ENCODE results near the gene NR3C2. TPM values are rescaled to one million over a fixed set of nuclear protein-coding genes. Genes with fewer than 3 reads are reported as not detected.

NR3C2 gene
- total RNA-seq, 4 donors from 2014 or later: 33.0 to 128 (median 118) TPM

- Histone ChIP-seq H3K4me3 (no peak overlapping the region), H3K27ac (peak overlapping the region in 1 of 4 donors; percentile 41), H3K27me3 (no peaks in the 10 kb centered on the region), H3K4me1 (peaks cover 0 to 27% (median 0%) of the 10 kb centered on the region in 4 donors), H3K9me3 (no peaks in the 10 kb centered on the region), H3K36me3 (no peaks in the 10 kb centered on the region)
- no peak for DNase-seq
- TF ChIP-seq, protein P1, sequence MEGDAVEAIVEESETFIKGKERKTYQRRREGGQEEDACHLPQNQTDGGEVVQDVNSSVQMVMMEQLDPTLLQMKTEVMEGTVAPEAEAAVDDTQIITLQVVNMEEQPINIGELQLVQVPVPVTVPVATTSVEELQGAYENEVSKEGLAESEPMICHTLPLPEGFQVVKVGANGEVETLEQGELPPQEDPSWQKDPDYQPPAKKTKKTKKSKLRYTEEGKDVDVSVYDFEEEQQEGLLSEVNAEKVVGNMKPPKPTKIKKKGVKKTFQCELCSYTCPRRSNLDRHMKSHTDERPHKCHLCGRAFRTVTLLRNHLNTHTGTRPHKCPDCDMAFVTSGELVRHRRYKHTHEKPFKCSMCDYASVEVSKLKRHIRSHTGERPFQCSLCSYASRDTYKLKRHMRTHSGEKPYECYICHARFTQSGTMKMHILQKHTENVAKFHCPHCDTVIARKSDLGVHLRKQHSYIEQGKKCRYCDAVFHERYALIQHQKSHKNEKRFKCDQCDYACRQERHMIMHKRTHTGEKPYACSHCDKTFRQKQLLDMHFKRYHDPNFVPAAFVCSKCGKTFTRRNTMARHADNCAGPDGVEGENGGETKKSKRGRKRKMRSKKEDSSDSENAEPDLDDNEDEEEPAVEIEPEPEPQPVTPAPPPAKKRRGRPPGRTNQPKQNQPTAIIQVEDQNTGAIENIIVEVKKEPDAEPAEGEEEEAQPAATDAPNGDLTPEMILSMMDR (IDR thresholded peaks at IDR 0.05): no peak
- no peak for TF ChIP-seq POLR2A (IDR thresholded peaks at IDR 0.05)
These were observed 279.2 kb downstream of the NR3C2 start for GRCh38 chr4:148162991-148163390.

- H3K9me3 ChIP-seq: no peaks in the 10 kb centered on the region
- peaks cover 0 to 27% (median 0%) of the 10 kb centered on the region in 4 donors for H3K4me1 ChIP-seq
- H3K27me3 ChIP-seq: no peaks in the 10 kb centered on the region
These were observed 279.7 kb downstream of the NR3C2 start for GRCh38 chr4:148162519-148162918.

GRCh38 chr4:148161601-148162000 lies 280.6 kb downstream of the NR3C2 start:
- H3K4me3 ChIP-seq: no peak overlapping the region
- H3K4me1 ChIP-seq: peaks cover 0 to 27% (median 0%) of the 10 kb centered on the region in 4 donors
- TF ChIP-seq POLR2A (IDR thresholded peaks at IDR 0.05): no peak
- TF ChIP-seq, protein P1 (IDR thresholded peaks at IDR 0.05): no peak
- H3K36me3 ChIP-seq: no peaks in the 10 kb centered on the region
- DNase-seq: no peak
- H3K27me3 ChIP-seq: no peaks in the 10 kb centered on the region
- H3K27ac ChIP-seq: peak overlapping the region in 1 of 4 donors; percentile 41
- H3K9me3 ChIP-seq: no peaks in the 10 kb centered on the region

More at GRCh38 chr4:148162519-148162918, 279.7 kb downstream of the NR3C2 start:
- no peak for TF ChIP-seq POLR2A (IDR thresholded peaks at IDR 0.05)
- TF ChIP-seq, protein P1 (IDR thresholded peaks at IDR 0.05): no peak
- no peak overlapping the region for H3K4me3 ChIP-seq
- H3K36me3 ChIP-seq: no peaks in the 10 kb centered on the region
- peak overlapping the region in 1 of 4 donors; percentile 41 for H3K27ac ChIP-seq
- DNase-seq: no peak

- TF ChIP-seq, protein P1 (IDR thresholded peaks at IDR 0.05): no peak
- no peak for TF ChIP-seq POLR2A (IDR thresholded peaks at IDR 0.05)
- no peak for DNase-seq
- Histone ChIP-seq H3K4me3 (no peak overlapping the region), H3K9me3 (no peaks in the 10 kb centered on the region), H3K27ac (no peak overlapping the region), H3K4me1 (peaks cover 0 to 15% (median 0%) of the 10 kb centered on the region in 4 donors), H3K27me3 (no peaks in the 10 kb centered on the region), H3K36me3 (no peaks in the 10 kb centered on the region)
These were observed 282.4 kb downstream of the NR3C2 start for GRCh38 chr4:148159793-148160192.

GRCh38 chr4:148154769-148155168 lies 287.4 kb downstream of the NR3C2 start:
- Histone ChIP-seq H3K27ac (no peak overlapping the region), H3K9me3 (no peaks in the 10 kb centered on the region)

More at GRCh38 chr4:148154769-148155168, 287.4 kb downstream of the NR3C2 start:
- H3K36me3 ChIP-seq: peaks cover 0 to 21% (median 4%) of the 10 kb centered on the region in 3 donors
- TF ChIP-seq, protein P1 (IDR thresholded peaks at IDR 0.05): no peak
- TF ChIP-seq POLR2A (IDR thresholded peaks at IDR 0.05): no peak
- H3K4me1 ChIP-seq: peaks cover 0 to 5% (median 0%) of the 10 kb centered on the region in 4 donors
- no peaks in the 10 kb centered on the region for H3K27me3 ChIP-seq
- no peak for DNase-seq
- no peak overlapping the region for H3K4me3 ChIP-seq
